Stomach (tissue), 4 donors: ENCODE measurements around the gene TIMM23.
"Not testable (repeated sequence)": the region's sequence is repeated elsewhere in the genome, so short reads cannot be mapped to it uniquely, and the experiment has no call there.

Experiments
- EP300 ChIP-seq: sonication (generic); formaldehyde crosslinking; IDR thresholded peaks from one replicate; pipeline ENCODE4 v1.6.1; 2017; ENCODE audit warnings: antibody characterized with exemption
- POLR2A ChIP-seq, 4 donors: fragments of 450-650 bp; IDR thresholded peaks; one replicate each; pipeline ENCODE4 v1.6.1; 2016; ENCODE audit warnings: antibody characterized with exemption in 4 of 4, control low read depth in 2 of 4, mild to moderate bottlenecking in 1 of 4, moderate library complexity in 1 of 4
- POLR2AphosphoS5 ChIP-seq, 3 donors: sonication (generic); formaldehyde crosslinking; IDR thresholded peaks; one replicate each; pipeline ENCODE4 v1.6.1; 2016; ENCODE audit warnings: antibody characterized with exemption in 3 of 3
- TF ChIP-seq, protein P1 (sequence below), 7 experiments: fragments of 450-650 bp in 4 of 7; fragments of 200-600 bp in 3 of 7; sonication (generic) in 3 of 7; IDR thresholded peaks; one replicate each; pipeline ENCODE4 v1.5.1; 2016 to 2019; ENCODE audit warnings: antibody characterized with exemption in 7 of 7, control low read depth in 2 of 7, mild to moderate bottlenecking in 1 of 7

DNA sequence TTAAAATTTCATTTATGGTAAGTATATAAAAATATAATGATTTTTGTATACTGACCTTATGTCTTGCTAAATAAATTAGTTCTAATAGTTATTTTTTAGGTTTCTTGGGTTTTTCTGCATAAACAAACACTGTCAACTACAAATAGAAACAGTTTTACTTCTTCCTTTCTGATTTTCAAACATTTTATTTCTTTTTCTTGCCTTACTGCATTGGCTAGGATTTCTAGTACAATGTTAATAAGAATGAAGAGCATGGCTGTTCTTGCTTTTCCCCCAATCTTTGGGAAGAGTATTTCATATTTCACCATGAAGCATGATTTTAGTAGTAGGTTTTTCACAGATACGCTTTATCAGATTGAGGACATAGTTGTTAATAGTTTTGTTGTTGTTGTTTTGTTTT, 45.5 kb upstream of the TIMM23 start:
- TF ChIP-seq, protein P1, sequence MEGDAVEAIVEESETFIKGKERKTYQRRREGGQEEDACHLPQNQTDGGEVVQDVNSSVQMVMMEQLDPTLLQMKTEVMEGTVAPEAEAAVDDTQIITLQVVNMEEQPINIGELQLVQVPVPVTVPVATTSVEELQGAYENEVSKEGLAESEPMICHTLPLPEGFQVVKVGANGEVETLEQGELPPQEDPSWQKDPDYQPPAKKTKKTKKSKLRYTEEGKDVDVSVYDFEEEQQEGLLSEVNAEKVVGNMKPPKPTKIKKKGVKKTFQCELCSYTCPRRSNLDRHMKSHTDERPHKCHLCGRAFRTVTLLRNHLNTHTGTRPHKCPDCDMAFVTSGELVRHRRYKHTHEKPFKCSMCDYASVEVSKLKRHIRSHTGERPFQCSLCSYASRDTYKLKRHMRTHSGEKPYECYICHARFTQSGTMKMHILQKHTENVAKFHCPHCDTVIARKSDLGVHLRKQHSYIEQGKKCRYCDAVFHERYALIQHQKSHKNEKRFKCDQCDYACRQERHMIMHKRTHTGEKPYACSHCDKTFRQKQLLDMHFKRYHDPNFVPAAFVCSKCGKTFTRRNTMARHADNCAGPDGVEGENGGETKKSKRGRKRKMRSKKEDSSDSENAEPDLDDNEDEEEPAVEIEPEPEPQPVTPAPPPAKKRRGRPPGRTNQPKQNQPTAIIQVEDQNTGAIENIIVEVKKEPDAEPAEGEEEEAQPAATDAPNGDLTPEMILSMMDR (IDR thresholded peaks at IDR 0.05): not testable (repeated sequence)
- TF ChIP-seq EP300; POLR2A (IDR thresholded peaks at IDR 0.05); POLR2AphosphoS5 (IDR thresholded peaks at IDR 0.05): not testable (repeated sequence)
